Parathyroid adenoma (tissue), 2 donors: Measurements from ENCODE around the gene ATE1.

Experiments
- H2AFZ ChIP-seq: fragments of 300-600 bp; sonication (generic); one replicate; pipeline ENCODE4 v1.7.0; 2017; ENCODE audit warnings: antibody characterized with exemption, mild to moderate bottlenecking
- H3K27ac ChIP-seq: fragments of 300-600 bp; sonication (generic); one replicate; pipeline ENCODE4 v1.7.0; 2017
- H3K27me3 ChIP-seq: fragments of 300-600 bp; sonication (generic); one replicate; pipeline ENCODE4 v1.7.0; 2017; ENCODE audit warnings: low read length; ENCODE audit not compliant: control insufficient read depth, insufficient read depth
- H3K36me3 ChIP-seq: fragments of 300-600 bp; sonication (generic); one replicate; pipeline ENCODE4 v1.7.0; 2017; ENCODE audit warnings: low read length; ENCODE audit not compliant: control insufficient read depth, insufficient read depth
- H3K4me1 ChIP-seq: fragments of 300-600 bp; sonication (generic); one replicate; pipeline ENCODE4 v1.7.0; 2017; ENCODE audit warnings: control low read depth
- H3K4me2 ChIP-seq: fragments of 300-600 bp; sonication (generic); one replicate; pipeline ENCODE4 v1.7.0; 2017; ENCODE audit warnings: low read length
- H3K4me3 ChIP-seq: fragments of 300-600 bp; sonication (generic); one replicate; pipeline ENCODE4 v1.7.0; 2017; ENCODE audit warnings: low read depth, low read length
- H3K79me2 ChIP-seq: fragments of 300-600 bp; sonication (generic); one replicate; pipeline ENCODE4 v1.7.0; 2017; ENCODE audit warnings: control low read depth
- H3K9ac ChIP-seq: fragments of 300-600 bp; sonication (generic); one replicate; pipeline ENCODE4 v1.7.0; 2017; ENCODE audit warnings: mild to moderate bottlenecking
- H3K9me3 ChIP-seq: fragments of 300-600 bp; sonication (generic); one replicate; pipeline ENCODE4 v1.7.0; 2017; ENCODE audit warnings: low read length; ENCODE audit not compliant: control insufficient read depth
- CTCF ChIP-seq: fragments of 300-600 bp; sonication (generic); IDR thresholded peaks from one replicate; pipeline ENCODE4 v1.7.0; 2017; ENCODE audit warnings: antibody characterized with exemption, mild to moderate bottlenecking
- donor health status: primary hyperparathyroidism.

ATE1 gene

GRCh38 chr10:121710207-121710606, 217.6 kb downstream of the ATE1 start:
- Histone ChIP-seq H3K9me3 (no peaks in the 10 kb centered on the region), H3K4me2 (no peak overlapping the region), H3K9ac (no peak overlapping the region), H2AFZ (no peak overlapping the region), H3K4me3 (no peak overlapping the region), H3K36me3 (no peaks in the 10 kb centered on the region), H3K4me1 (no peaks in the 10 kb centered on the region), H3K79me2 (no peaks in the 10 kb centered on the region), H3K27ac (no peak overlapping the region), H3K27me3 (no peaks in the 10 kb centered on the region)
- no peak for TF ChIP-seq CTCF

GRCh38 chr10:121709675-121710073, 218.2 kb downstream of the ATE1 start:
- Histone ChIP-seq H3K27ac (no peak overlapping the region), H3K9me3 (no peaks in the 10 kb centered on the region), H3K4me3 (no peak overlapping the region), H3K4me1 (no peaks in the 10 kb centered on the region), H2AFZ (no peak overlapping the region), H3K9ac (no peak overlapping the region), H3K4me2 (no peak overlapping the region), H3K27me3 (no peaks in the 10 kb centered on the region), H3K79me2 (no peaks in the 10 kb centered on the region), H3K36me3 (no peaks in the 10 kb centered on the region)
- TF ChIP-seq CTCF: no peak

GRCh38 chr10:121708728-121709674, 218.8 kb downstream of the ATE1 start:
- H3K27ac ChIP-seq: no peak overlapping the region
- no peak overlapping the region for H3K4me2 ChIP-seq
- no peak overlapping the region for H3K9ac ChIP-seq
- H3K79me2 ChIP-seq: no peaks in the 10 kb centered on the region
- no peak overlapping the region for H2AFZ ChIP-seq
- H3K4me1 ChIP-seq: no peaks in the 10 kb centered on the region
- no peaks in the 10 kb centered on the region for H3K9me3 ChIP-seq
- no peaks in the 10 kb centered on the region for H3K36me3 ChIP-seq
- no peak for TF ChIP-seq CTCF
- no peak overlapping the region for H3K4me3 ChIP-seq
- H3K27me3 ChIP-seq: no peaks in the 10 kb centered on the region

GRCh38 chr10:121702351-121703320, 225.2 kb downstream of the ATE1 start:
- no peak for TF ChIP-seq CTCF
- H3K4me1 ChIP-seq: no peaks in the 10 kb centered on the region
- no peak overlapping the region for H3K9ac ChIP-seq
- H3K9me3 ChIP-seq: no peaks in the 10 kb centered on the region
- no peak overlapping the region for H3K27ac ChIP-seq
- H3K4me3 ChIP-seq: no peak overlapping the region
- H3K36me3 ChIP-seq: no peaks in the 10 kb centered on the region
- H2AFZ ChIP-seq: no peak overlapping the region
- no peaks in the 10 kb centered on the region for H3K79me2 ChIP-seq
- H3K4me2 ChIP-seq: no peak overlapping the region
- H3K27me3 ChIP-seq: no peaks in the 10 kb centered on the region
